Natural killer cell (primary cell): Measurements from ENCODE around the gene IFT122. TPM values are rescaled to one million over a fixed set of nuclear protein-coding genes. Genes with fewer than 3 reads are reported as not detected.

Experiments used
- ATAC-seq, 3 donors: fragments of 150-1000 bp in 2 of 3; fragments of 200-7000 bp in 1 of 3; cut with Tn5 transposase; 1 replicate in 1 of 3; 2 replicates in 2 of 3; pipeline ENCODE4 v1.10.0; 2021; ENCODE audit warnings: mild to moderate bottlenecking in 2 of 3, moderate library complexity in 2 of 3
- DNase-seq, 2 donors: peaks; one replicate each; pipeline versions ENCODE4 v3.0.0 to v3.0.0-alpha.2; 2013 to 2021; ENCODE audit warnings: mixed read lengths in 1 of 2
- H3K27ac ChIP-seq: one replicate; pipeline ENCODE4 v1.5.1; 2013; ENCODE audit warnings: mild to moderate bottlenecking, low read length
- H3K27me3 ChIP-seq: one replicate; pipeline ENCODE4 v1.6.1; 2013; ENCODE audit warnings: low read length; ENCODE audit not compliant: control insufficient read depth, insufficient read depth
- H3K36me3 ChIP-seq: one replicate; pipeline ENCODE4 v1.6.1; 2013; ENCODE audit warnings: low read length; ENCODE audit not compliant: control insufficient read depth, insufficient read depth
- H3K4me1 ChIP-seq: one replicate; pipeline ENCODE4 v1.6.1; 2013; ENCODE audit warnings: low read length; ENCODE audit not compliant: control insufficient read depth, insufficient read depth
- H3K4me3 ChIP-seq: one replicate; pipeline ENCODE4 v1.5.1; 2013; ENCODE audit warnings: low read length
- H3K9me3 ChIP-seq: one replicate; pipeline ENCODE4 v1.6.1; 2013; ENCODE audit warnings: low read length; ENCODE audit not compliant: control insufficient read depth, insufficient read depth
- H3K27ac Mint-ChIP-seq, 2 donors: one replicate each; pipeline ENCODE4 v1.8.0; 2022; ENCODE audit warnings: mild to moderate bottlenecking in 2 of 2, mixed read lengths in 2 of 2, moderate library complexity in 1 of 2
- H3K27me3 Mint-ChIP-seq, 2 donors: one replicate each; pipeline ENCODE4 v1.8.0; 2022; ENCODE audit warnings: low read depth in 2 of 2, mixed read lengths in 2 of 2
- H3K36me3 Mint-ChIP-seq: one replicate; pipeline ENCODE4 v1.8.0; 2022; ENCODE audit warnings: mixed read lengths
- H3K4me1 Mint-ChIP-seq, 2 donors: one replicate each; pipeline ENCODE4 v1.8.0; 2022; ENCODE audit warnings: mixed read lengths in 2 of 2
- H3K4me3 Mint-ChIP-seq: one replicate; pipeline ENCODE4 v1.8.0; 2022; ENCODE audit warnings: mild to moderate bottlenecking, moderate library complexity, mixed read lengths
- H3K9me3 Mint-ChIP-seq, 2 donors: one replicate each; pipeline ENCODE4 v1.8.0; 2022; ENCODE audit warnings: mixed read lengths in 2 of 2
- WGBS: methylation state at CpG from one replicate; pipeline ENCODE4 v1.1.7; 2013; ENCODE audit warnings: missing lambda C conversion rate; ENCODE audit not compliant: insufficient coverage; 5-methylcytosine and 5-hydroxymethylcytosine counted together
- intact Hi-C: fragments of 100-400 bp; cut with micrococcal nuclease; formaldehyde crosslinking; loops from one replicate; pipeline ENCODE4 v1.14.2; 2022
- total RNA-seq, 4 donors: library from RNA; stranded (reverse); fragments of 120-200 nt in 1 of 4; gene quantifications; one replicate each; pipeline versions ENCODE4 v1.2.3 to v1.2.4, GENCODE V29; 2013 to 2022
- TF ChIP-seq, protein P1 (sequence below): fragments of 200-600 bp; IDR thresholded peaks from one replicate; pipeline ENCODE4 v1.8.0; 2022; ENCODE audit warnings: antibody characterized with exemption

Gene IFT122
- total RNA-seq, 3 donors from 2014 or later (not counting 1 experiment from before 2014, with no cell fraction given), result 20.7 to 26.6 (median 23.9) TPM

DNA sequence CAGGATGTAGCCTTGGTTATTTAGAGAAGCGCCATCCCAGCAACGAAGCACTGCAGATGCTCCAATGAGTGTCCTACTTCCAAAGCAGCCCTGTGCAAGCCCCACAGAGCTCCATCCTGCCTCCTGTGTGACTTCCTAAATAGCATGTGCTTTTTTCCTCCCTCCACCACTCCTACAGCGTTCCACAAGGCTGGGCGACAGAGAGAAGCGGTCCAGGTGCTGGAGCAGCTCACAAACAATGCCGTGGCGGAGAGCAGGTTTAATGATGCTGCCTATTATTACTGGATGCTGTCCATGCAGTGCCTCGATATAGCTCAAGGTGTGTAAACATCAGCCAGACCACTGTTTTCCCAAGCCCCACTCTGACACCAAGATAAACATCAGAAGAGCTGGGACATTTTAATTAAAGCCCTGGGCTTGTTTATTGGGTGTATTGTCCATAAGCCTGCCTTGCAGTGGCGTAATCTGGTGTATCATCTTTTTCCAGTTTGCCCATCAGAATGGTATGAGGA, 66.3 kb downstream of the IFT122 start:
- TF ChIP-seq, protein P1, sequence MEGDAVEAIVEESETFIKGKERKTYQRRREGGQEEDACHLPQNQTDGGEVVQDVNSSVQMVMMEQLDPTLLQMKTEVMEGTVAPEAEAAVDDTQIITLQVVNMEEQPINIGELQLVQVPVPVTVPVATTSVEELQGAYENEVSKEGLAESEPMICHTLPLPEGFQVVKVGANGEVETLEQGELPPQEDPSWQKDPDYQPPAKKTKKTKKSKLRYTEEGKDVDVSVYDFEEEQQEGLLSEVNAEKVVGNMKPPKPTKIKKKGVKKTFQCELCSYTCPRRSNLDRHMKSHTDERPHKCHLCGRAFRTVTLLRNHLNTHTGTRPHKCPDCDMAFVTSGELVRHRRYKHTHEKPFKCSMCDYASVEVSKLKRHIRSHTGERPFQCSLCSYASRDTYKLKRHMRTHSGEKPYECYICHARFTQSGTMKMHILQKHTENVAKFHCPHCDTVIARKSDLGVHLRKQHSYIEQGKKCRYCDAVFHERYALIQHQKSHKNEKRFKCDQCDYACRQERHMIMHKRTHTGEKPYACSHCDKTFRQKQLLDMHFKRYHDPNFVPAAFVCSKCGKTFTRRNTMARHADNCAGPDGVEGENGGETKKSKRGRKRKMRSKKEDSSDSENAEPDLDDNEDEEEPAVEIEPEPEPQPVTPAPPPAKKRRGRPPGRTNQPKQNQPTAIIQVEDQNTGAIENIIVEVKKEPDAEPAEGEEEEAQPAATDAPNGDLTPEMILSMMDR, result no peak
- Histone ChIP-seq H3K9me3 (no peaks in the 10 kb centered on the region), H3K4me1 (peaks cover 24% of the 10 kb centered on the region), H3K27ac (no peak overlapping the region), H3K27me3 (no peaks in the 10 kb centered on the region), H3K36me3 (no peaks in the 10 kb centered on the region), H3K4me3 (no peak overlapping the region)
- DNase-seq (no peak), ATAC-seq (no peak)
- no peaks in the 10 kb centered on the region for H3K27me3 Mint-ChIP-seq
- no peaks in the 10 kb centered on the region for H3K9me3 Mint-ChIP-seq
- H3K36me3 Mint-ChIP-seq, result no peaks in the 10 kb centered on the region
- intact Hi-C loops, result no loop called here
- H3K4me3 Mint-ChIP-seq, result no peak overlapping the region
- H3K27ac Mint-ChIP-seq, result no peak overlapping the region
- WGBS, result 97% methylated on average over 9 of the region's 9 CpGs
- peaks cover 16 to 19% of the 10 kb centered on the region in 2 donors for H3K4me1 Mint-ChIP-seq

DNA sequence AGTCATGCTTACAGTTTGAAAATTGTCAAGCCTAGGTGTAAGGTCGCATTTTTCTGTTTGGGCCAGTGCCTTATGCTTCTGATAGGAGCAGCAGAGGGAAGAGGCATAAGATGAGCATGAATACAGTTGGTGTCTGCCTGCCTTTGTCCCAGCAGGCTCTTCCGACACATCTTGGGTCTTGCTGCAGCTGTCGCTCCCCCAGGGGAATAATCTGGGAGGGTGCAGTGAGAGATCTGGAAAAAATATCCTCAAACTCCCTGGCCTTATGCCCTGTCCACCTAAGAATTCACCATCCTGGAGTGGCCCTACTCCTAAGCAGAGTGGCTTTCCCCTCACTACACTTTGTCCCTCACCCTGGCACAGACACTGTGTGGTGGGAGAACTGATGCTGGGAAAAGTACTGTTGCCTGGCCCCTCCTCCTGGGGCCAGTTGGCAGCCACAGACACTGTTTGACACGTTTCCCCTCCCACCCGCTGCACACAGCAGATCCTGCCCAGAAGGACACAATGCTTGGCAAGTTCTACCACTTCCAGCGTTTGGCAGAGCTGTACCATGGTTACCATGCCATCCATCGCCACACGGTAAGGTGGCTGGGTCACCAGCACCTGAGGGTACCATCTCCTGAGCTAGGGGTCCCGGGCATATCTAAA, 67.3 kb downstream of the IFT122 start:
- Histone ChIP-seq H3K4me1 (peaks cover 24% of the 10 kb centered on the region), H3K36me3 (no peaks in the 10 kb centered on the region), H3K4me3 (no peak overlapping the region), H3K27me3 (no peaks in the 10 kb centered on the region), H3K27ac (no peak overlapping the region), H3K9me3 (no peaks in the 10 kb centered on the region)
- Mint-ChIP-seq H3K9me3 (no peaks in the 10 kb centered on the region), H3K27ac (no peak overlapping the region), H3K4me3 (no peak overlapping the region), H3K36me3 (no peaks in the 10 kb centered on the region), H3K4me1 (peaks cover 16 to 20% of the 10 kb centered on the region in 2 donors), H3K27me3 (no peaks in the 10 kb centered on the region)
- TF ChIP-seq, protein P1, result no peak
- intact Hi-C loops, result no loop called here
- ATAC-seq (no peak), DNase-seq (no peak)
- WGBS, result 92% methylated on average over 9 of the region's 9 CpGs

DNA sequence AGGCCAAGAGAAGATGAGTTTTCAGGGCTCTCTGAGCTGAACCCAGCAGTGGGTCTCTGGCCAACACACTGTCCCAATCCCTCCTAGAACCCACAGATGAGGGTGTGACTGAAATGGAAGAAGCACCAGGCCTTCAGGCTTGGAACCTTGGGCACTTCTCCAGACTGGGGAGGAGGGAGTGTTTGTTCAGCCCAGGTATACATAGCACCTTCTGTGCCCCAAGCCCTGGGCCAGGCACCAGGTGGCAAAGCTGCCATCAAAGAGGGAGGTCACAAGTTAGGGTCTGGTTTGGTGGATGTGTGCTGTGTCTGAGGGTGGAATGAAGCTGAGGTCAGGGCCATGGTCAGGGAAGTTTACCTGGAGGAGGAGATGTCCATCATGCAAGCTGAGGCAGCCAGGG, 72.6 kb downstream of the IFT122 start:
- TF ChIP-seq, protein P1, result no peak

DNA sequence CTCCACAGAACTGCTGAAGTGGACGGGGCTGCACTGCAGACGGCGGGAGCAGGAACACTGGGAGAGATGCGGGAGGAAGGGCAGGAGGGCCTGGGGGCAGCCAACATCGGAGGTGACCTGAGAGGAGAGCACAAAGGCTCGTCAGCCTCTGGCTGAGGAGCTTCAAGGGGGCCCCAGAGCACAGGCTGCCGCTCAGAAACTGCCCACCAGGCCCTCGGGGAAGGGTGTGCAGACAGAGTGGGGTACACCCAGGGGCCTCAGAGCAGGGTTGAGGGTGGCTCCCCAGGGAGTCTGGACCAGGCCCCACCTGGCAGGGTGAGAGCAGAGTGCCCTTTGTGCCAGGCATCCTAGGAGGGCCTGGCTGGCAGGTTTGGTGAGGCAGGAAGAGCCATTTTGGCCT, 73.7 kb downstream of the IFT122 start:
- no peaks in the 10 kb centered on the region for H3K36me3 Mint-ChIP-seq
- 95% methylated on average over 8 of the region's 8 CpGs for WGBS
- no peaks in the 10 kb centered on the region for H3K36me3 ChIP-seq

More for the DNA sequence above, 72.6 kb downstream of the IFT122 start:
- H3K9me3 Mint-ChIP-seq, result no peaks in the 10 kb centered on the region
- H3K27ac ChIP-seq, result no peak overlapping the region
- no peaks in the 10 kb centered on the region for H3K36me3 ChIP-seq
- no peak for DNase-seq
- H3K4me3 Mint-ChIP-seq, result no peak overlapping the region
- no peaks in the 10 kb centered on the region for H3K9me3 ChIP-seq
- H3K27me3 ChIP-seq, result no peaks in the 10 kb centered on the region
- peaks cover 4% of the 10 kb centered on the region for H3K4me1 ChIP-seq
- H3K4me3 ChIP-seq, result no peak overlapping the region
- intact Hi-C loops, result no loop called here
- H3K27me3 Mint-ChIP-seq, result no peaks in the 10 kb centered on the region
- ATAC-seq, result no peak
- H3K4me1 Mint-ChIP-seq, result peaks cover 7 to 9% of the 10 kb centered on the region in 2 donors
- H3K36me3 Mint-ChIP-seq, result no peaks in the 10 kb centered on the region
- H3K27ac Mint-ChIP-seq, result no peak overlapping the region

More for the DNA sequence above, 73.7 kb downstream of the IFT122 start:
- no peak overlapping the region for H3K4me3 Mint-ChIP-seq
- no peaks in the 10 kb centered on the region for H3K27me3 ChIP-seq
- ATAC-seq (no peak), DNase-seq (no peak)
- no peaks in the 10 kb centered on the region for H3K9me3 Mint-ChIP-seq
- intact Hi-C loops, result no loop called here
- H3K27me3 Mint-ChIP-seq, result no peaks in the 10 kb centered on the region
- peaks cover 7 to 9% of the 10 kb centered on the region in 2 donors for H3K4me1 Mint-ChIP-seq
- no peak overlapping the region for H3K4me3 ChIP-seq
- no peak overlapping the region for H3K27ac ChIP-seq
- peaks cover 4% of the 10 kb centered on the region for H3K4me1 ChIP-seq
- TF ChIP-seq, protein P1, result no peak
- H3K9me3 ChIP-seq, result no peaks in the 10 kb centered on the region
- no peak overlapping the region for H3K27ac Mint-ChIP-seq
